ENCODE results near the gene SYT7.

DNA sequence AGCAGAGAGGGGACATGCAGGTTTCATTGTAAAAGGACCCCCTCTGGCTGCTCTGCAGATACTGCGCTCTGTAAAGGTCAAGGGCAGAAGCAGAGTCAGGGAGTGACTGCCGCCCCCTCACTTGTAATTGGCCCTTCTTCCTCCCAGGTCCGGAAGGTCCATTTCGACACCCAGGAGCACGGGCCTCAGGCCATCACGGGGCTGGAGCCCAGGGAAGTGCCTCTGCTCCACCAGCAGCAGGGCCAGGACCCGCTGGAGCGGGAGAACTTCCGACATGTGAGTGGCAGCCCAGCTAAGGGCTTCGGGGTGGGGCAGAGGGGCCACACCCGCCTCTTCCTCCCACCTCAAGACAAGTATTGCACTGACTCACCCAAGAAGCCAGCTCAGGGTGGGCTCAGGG lies 96.3 kb downstream of the SYT7 start:
- no peak for TF ChIP-seq EP300 (IDR thresholded peaks at IDR 0.05)
- TF ChIP-seq POLR2A (IDR thresholded peaks at IDR 0.05): no peak
- TF ChIP-seq POLR2AphosphoS5 (IDR thresholded peaks at IDR 0.05): no peak
